Nucleus accumbens (tissue), 56 donors: ENCODE measurements around the gene ANO7.

Source experiments
- DNase-seq, 56 donors: peaks; one replicate each; lab custom pipeline; 2025; lab: John Stamatoyannopoulos, UW

The ANO7 gene

GRCh38 chr2:241204490-241204889 is 16.0 kb downstream of the ANO7 start:
- no peak for DNase-seq

GRCh38 chr2:241205086-241205485 is 16.6 kb downstream of the ANO7 start:
- no peak for DNase-seq

GRCh38 chr2:241207151-241207550 is 18.7 kb downstream of the ANO7 start:
- no peak for DNase-seq

- DNase-seq, result no peak
These were observed 19.2 kb downstream of the ANO7 start for GRCh38 chr2:241207641-241208040.

GRCh38 chr2:241208058-241208457 is 19.6 kb downstream of the ANO7 start:
- peak in 31 of 56 donors; percentile 4 to 65 (median 34) for DNase-seq

- DNase-seq, result no peak
These were observed 20.8 kb downstream of the ANO7 start for GRCh38 chr2:241209271-241209670.

GRCh38 chr2:241211276-241211675 is 22.8 kb downstream of the ANO7 start:
- DNase-seq, result no peak

- no peak for DNase-seq
These were observed 24.6 kb downstream of the ANO7 start for GRCh38 chr2:241213041-241213440.

- DNase-seq, result no peak
These were observed 25.1 kb downstream of the ANO7 start for GRCh38 chr2:241213567-241213966.

GRCh38 chr2:241214209-241214608 is 25.7 kb downstream of the ANO7 start:
- DNase-seq, result no peak

GRCh38 chr2:241214766-241215165 is 26.3 kb downstream of the ANO7 start:
- no peak for DNase-seq

- DNase-seq, result no peak
These were observed 26.9 kb downstream of the ANO7 start for GRCh38 chr2:241215421-241215820.

- no peak for DNase-seq
These were observed 27.8 kb downstream of the ANO7 start for GRCh38 chr2:241216211-241216761.

GRCh38 chr2:241217320-241218031 is 29.0 kb downstream of the ANO7 start:
- peak in 49 of 56 donors; percentile 22 to 85 (median 55) for DNase-seq

GRCh38 chr2:241218131-241219029 is 29.9 kb downstream of the ANO7 start:
- peak in 16 of 56 donors; percentile 6 to 56 (median 27) for DNase-seq

- no peak for DNase-seq
These were observed 30.5 kb downstream of the ANO7 start for GRCh38 chr2:241219030-241219382.

GRCh38 chr2:241219856-241220356 is 31.4 kb downstream of the ANO7 start:
- DNase-seq, result no peak

- DNase-seq, result no peak
These were observed 34.9 kb downstream of the ANO7 start for GRCh38 chr2:241223211-241224017.

- peak in 54 of 56 donors; percentile 26 to 94 (median 82) for DNase-seq
These were observed 35.8 kb downstream of the ANO7 start for GRCh38 chr2:241224018-241224850.
